Activated T-cell treated with anti-CD3 and anti-CD28 coated beads, Interleukin-2, amount 50 U/mL, for 72 hours (primary cell): ENCODE measurements around the gene GRM3. TPM values are rescaled to one million over a fixed set of nuclear protein-coding genes. Genes with fewer than 3 reads are reported as not detected.

Experiments
- ATAC-seq, 2 donors: fragments of 150-1000 bp; cut with Tn5 transposase; replicated peaks in 1 of 2; 2 replicates each; pipeline ENCODE4 v1.10.0; 2021; ENCODE audit warnings: moderate library complexity in 2 of 2, mild to moderate bottlenecking in 1 of 2
- DNase-seq, 2 donors: peaks; one replicate each; pipeline ENCODE4 v3.0.0; 2021 to 2022; ENCODE audit warnings: mixed read lengths in 1 of 2
- H3K27ac Mint-ChIP-seq: one replicate; pipeline ENCODE4 v1.8.0; 2022; ENCODE audit warnings: mild to moderate bottlenecking, moderate library complexity, mixed read lengths
- H3K27me3 Mint-ChIP-seq: one replicate; pipeline ENCODE4 v1.8.0; 2022; ENCODE audit warnings: low read depth, mixed read lengths
- H3K36me3 Mint-ChIP-seq, 2 donors: one replicate each; pipeline ENCODE4 v1.8.0; 2022; ENCODE audit warnings: mixed read lengths in 2 of 2, mild to moderate bottlenecking in 1 of 2; ENCODE audit not compliant: insufficient read depth in 2 of 2
- H3K4me1 Mint-ChIP-seq: one replicate; pipeline ENCODE4 v1.8.0; 2022; ENCODE audit warnings: low read depth, mixed read lengths
- H3K4me3 Mint-ChIP-seq, 2 donors: one replicate each; pipeline ENCODE4 v1.8.0; 2022; ENCODE audit warnings: mild to moderate bottlenecking in 2 of 2, mixed read lengths in 2 of 2, moderate library complexity in 2 of 2
- H3K9me3 Mint-ChIP-seq, 2 donors: one replicate each; pipeline ENCODE4 v1.8.0; 2022; ENCODE audit warnings: mixed read lengths in 2 of 2
- total RNA-seq, 2 donors: library from RNA; stranded (reverse); gene quantifications; one replicate each; pipeline ENCODE4 v1.2.3, GENCODE V29; 2022

The GRM3 gene
- total RNA-seq, 2 donors from 2014 or later, result not detected

- H3K27me3 Mint-ChIP-seq, result no peaks in the 10 kb centered on the region
- no peaks in the 10 kb centered on the region for H3K36me3 Mint-ChIP-seq
- H3K27ac Mint-ChIP-seq, result no peak overlapping the region
- no peaks in the 10 kb centered on the region for H3K9me3 Mint-ChIP-seq
- H3K4me3 Mint-ChIP-seq, result no peak overlapping the region
- no peaks in the 10 kb centered on the region for H3K4me1 Mint-ChIP-seq
- DNase-seq (no peak), ATAC-seq (no peak)
These were observed 183.2 kb downstream of the GRM3 start for GRCh38 chr7:86826948-86827347.

DNA sequence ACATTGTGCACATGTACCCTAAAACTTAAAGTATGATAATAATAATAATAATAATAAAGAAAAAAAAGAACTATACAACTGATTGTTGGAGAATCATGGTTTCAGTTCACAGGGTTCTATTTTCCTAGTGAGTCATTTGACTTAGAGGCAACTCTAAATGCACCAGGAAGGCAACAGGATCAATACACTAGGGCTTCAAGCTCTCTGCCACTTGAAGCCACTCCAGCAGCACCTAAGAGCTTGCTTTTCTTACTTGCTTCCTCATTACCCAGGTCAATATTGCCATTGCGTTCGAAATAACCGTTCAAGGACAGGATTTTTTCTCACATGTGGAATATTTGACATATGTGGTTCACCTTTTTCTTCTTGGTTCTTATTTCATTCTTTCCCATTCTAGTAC lies 189.7 kb downstream of the GRM3 start:
- H3K27me3 Mint-ChIP-seq, result no peaks in the 10 kb centered on the region
- ATAC-seq (no peak), DNase-seq (no peak)
- H3K27ac Mint-ChIP-seq, result no peak overlapping the region
- no peaks in the 10 kb centered on the region for H3K4me1 Mint-ChIP-seq
- no peaks in the 10 kb centered on the region for H3K36me3 Mint-ChIP-seq
- H3K9me3 Mint-ChIP-seq, result no peaks in the 10 kb centered on the region
- no peak overlapping the region for H3K4me3 Mint-ChIP-seq

DNA sequence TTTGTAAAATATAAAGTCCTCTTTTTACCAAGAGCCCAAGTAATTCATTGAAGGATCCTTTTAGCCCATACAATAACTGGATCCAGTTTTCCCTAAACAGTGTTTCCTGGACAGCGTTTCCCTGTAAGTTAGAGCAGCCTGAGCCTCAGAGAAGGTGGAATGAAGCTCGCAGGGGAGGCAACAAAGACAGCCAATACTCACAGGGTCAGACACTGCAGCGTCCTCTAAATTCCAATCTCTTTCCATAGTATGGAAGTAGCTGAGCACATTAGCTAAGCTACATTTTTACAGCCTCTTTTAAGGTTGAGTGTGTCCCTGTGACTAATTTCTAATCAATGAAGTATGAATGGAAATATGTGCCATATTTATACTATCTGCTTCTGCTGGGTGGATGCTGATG lies 193.5 kb downstream of the GRM3 start:
- H3K27ac Mint-ChIP-seq, result no peak overlapping the region
- no peaks in the 10 kb centered on the region for H3K27me3 Mint-ChIP-seq
- no peak for DNase-seq
- H3K9me3 Mint-ChIP-seq, result no peaks in the 10 kb centered on the region
- H3K36me3 Mint-ChIP-seq, result no peaks in the 10 kb centered on the region
- no peak overlapping the region for H3K4me3 Mint-ChIP-seq
- no peak for ATAC-seq
- no peaks in the 10 kb centered on the region for H3K4me1 Mint-ChIP-seq

DNA sequence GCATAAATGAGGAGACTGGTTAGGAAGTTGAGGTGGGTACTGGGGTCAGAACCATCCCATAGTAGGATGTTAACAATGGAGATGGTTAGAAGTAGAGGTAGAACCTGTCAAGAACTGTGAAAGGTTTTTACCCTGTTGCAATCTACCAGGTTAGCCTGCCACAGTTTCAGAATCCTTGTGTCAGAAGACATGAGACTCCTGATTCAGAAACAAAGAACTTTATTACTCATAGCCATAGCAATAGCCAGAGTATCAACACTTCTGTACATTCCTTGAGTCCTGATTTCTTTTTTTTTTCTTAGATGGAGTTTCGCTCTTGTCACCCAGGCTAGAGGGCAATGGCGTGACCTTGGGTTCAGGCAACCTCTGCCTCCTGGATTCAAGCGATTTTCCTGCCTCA lies 200.9 kb downstream of the GRM3 start:
- H3K27ac Mint-ChIP-seq, result no peak overlapping the region
- DNase-seq (no peak), ATAC-seq (peak; percentile 69 to 88)
- no peaks in the 10 kb centered on the region for H3K27me3 Mint-ChIP-seq
- no peaks in the 10 kb centered on the region for H3K9me3 Mint-ChIP-seq
- peaks cover 5% of the 10 kb centered on the region for H3K4me1 Mint-ChIP-seq
- H3K4me3 Mint-ChIP-seq, result no peak overlapping the region
- H3K36me3 Mint-ChIP-seq, result no peaks in the 10 kb centered on the region

DNA sequence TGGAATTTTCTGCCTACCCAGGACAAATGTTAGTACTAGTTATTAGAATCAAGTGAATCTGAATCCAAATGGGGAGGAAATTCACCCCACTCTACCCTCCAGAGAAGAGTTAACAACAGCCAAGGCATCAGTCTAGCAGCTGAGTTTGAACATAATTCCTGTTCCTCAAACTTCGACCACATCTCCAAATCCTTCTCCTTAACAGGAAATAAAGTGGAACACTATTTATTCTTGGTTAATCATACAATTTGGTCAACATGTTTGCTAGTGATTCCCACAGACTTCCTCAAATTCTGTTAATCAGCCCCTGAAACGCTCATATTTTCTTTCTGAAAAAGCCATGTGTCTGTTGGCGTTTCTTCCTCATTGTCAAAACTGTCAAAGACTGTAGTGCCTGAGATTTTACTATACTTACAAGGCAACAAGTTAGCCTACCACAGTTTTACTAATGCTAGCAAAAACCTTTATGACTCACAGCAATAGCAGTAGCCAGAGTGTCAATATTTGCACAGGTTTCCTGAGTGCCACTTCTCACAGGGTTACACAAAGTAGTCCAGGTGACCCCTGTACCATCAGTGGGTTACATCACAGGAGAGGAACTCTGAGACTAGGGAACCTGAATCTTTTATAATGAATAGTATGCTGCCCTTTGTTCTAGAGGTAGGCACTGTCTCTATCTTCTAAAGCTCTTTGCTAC lies 202.9 kb downstream of the GRM3 start:
- Mint-ChIP-seq H3K9me3 (no peaks in the 10 kb centered on the region), H3K4me1 (peaks cover 5% of the 10 kb centered on the region), H3K27me3 (no peaks in the 10 kb centered on the region), H3K4me3 (no peak overlapping the region), H3K27ac (no peak overlapping the region), H3K36me3 (no peaks in the 10 kb centered on the region)
- ATAC-seq (peak in 1 of 2 donors; percentile 11), DNase-seq (no peak)

DNA sequence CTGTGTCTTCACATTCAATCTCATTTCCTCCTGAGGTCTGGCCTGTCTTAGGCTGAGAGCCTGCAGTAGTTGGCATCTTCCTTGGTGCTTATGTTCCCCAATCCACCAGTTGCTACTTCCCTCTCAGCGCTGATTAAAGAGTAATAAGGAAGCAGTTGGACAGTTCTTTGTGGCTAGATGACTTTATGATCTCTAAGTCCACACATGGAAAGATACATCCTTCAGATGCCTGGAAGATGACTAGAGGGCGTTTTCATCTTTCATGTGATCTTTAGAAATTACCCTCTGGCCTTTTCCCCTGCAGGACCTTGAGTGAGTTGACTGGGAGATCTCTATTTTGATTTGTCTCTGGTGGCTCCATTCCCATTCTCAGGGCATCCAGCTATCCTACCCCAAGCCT lies 204.5 kb downstream of the GRM3 start:
- no peaks in the 10 kb centered on the region for H3K9me3 Mint-ChIP-seq
- ATAC-seq, result no peak

GRCh38 chr7:86851566-86851965 lies 207.9 kb downstream of the GRM3 start:
- Mint-ChIP-seq H3K27ac (no peak overlapping the region), H3K4me1 (no peaks in the 10 kb centered on the region), H3K9me3 (no peaks in the 10 kb centered on the region), H3K27me3 (no peaks in the 10 kb centered on the region), H3K4me3 (no peak overlapping the region), H3K36me3 (no peaks in the 10 kb centered on the region)
- DNase-seq, result no peak
- ATAC-seq, result no peak

More for the DNA sequence above, 204.5 kb downstream of the GRM3 start:
- DNase-seq, result no peak
- Mint-ChIP-seq H3K27ac (no peak overlapping the region), H3K4me3 (no peak overlapping the region), H3K4me1 (peaks cover 5% of the 10 kb centered on the region), H3K27me3 (no peaks in the 10 kb centered on the region), H3K36me3 (no peaks in the 10 kb centered on the region)

- Mint-ChIP-seq H3K27me3 (no peaks in the 10 kb centered on the region), H3K9me3 (no peaks in the 10 kb centered on the region), H3K4me1 (no peaks in the 10 kb centered on the region), H3K27ac (no peak overlapping the region), H3K36me3 (no peaks in the 10 kb centered on the region), H3K4me3 (no peak overlapping the region)
- ATAC-seq, result no peak
- DNase-seq, result no peak
These were observed 219.7 kb downstream of the GRM3 start for GRCh38 chr7:86863452-86863851.

DNA sequence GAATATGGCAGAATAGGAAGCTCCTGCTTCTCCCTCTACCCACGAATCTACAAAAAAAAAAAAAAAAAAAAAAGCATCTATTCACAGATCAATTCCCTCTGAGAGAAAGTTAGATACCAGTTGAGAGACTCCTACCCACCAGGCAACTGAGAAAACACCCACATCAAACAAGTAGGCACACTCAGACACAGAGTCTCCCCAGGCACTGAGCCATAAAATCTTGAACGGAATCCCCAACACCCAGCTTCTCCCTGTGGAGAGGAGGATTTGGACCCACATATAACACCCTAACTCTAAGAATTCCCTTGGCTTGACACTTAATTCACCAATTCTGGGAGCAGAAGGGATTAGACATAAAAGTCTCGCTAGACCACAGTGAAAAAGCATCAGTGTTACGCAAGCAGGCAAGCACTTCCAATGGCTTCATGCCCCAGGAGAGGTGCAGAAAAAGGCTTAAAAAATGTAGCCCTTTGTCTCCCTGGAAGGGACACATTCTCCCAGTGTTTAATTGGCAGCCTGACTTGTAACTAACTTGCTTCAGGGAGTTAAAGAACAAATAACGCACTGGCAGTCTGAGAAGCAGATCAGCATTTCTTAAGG lies 223.6 kb downstream of the GRM3 start:
- no peaks in the 10 kb centered on the region for H3K36me3 Mint-ChIP-seq
- ATAC-seq, result no peak
- no peak for DNase-seq
- H3K27ac Mint-ChIP-seq, result no peak overlapping the region
- peaks cover 0 to 1% of the 10 kb centered on the region in 2 donors for H3K9me3 Mint-ChIP-seq
- H3K4me3 Mint-ChIP-seq, result no peak overlapping the region
- H3K27me3 Mint-ChIP-seq, result no peaks in the 10 kb centered on the region
- H3K4me1 Mint-ChIP-seq, result no peaks in the 10 kb centered on the region

DNA sequence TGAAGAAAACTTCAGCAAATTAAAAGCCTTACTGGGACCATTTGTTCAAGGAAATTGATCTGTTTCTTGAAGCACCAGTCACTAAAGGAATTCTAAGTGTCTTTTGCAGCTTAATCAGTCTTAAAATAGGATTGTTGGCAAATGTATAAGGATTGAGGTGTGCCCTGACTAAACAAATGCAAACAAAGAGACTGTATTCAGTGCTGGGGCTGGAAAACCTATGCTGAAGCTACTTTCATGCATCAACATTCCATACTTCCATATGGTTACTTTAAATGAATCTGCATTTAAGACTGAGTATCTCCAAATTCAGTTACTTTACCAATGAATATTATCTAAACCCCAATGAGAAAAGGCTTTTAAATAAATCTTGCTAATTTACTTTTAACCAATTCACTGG lies 232.4 kb downstream of the GRM3 start:
- no peak for ATAC-seq
- no peaks in the 10 kb centered on the region for H3K36me3 Mint-ChIP-seq
- no peak for DNase-seq
- H3K4me3 Mint-ChIP-seq, result no peak overlapping the region
- H3K4me1 Mint-ChIP-seq, result no peaks in the 10 kb centered on the region
- H3K27me3 Mint-ChIP-seq, result no peaks in the 10 kb centered on the region
- H3K9me3 Mint-ChIP-seq, result peaks cover 0 to 1% of the 10 kb centered on the region in 2 donors
- H3K27ac Mint-ChIP-seq, result no peak overlapping the region

- no peak overlapping the region for H3K27ac Mint-ChIP-seq
- ATAC-seq, result no peak
- H3K9me3 Mint-ChIP-seq, result no peaks in the 10 kb centered on the region
- no peaks in the 10 kb centered on the region for H3K27me3 Mint-ChIP-seq
- no peak for DNase-seq
- no peaks in the 10 kb centered on the region for H3K4me1 Mint-ChIP-seq
- H3K36me3 Mint-ChIP-seq, result no peaks in the 10 kb centered on the region
- no peak overlapping the region for H3K4me3 Mint-ChIP-seq
These were observed 240.4 kb downstream of the GRM3 start for GRCh38 chr7:86884152-86884551.

DNA sequence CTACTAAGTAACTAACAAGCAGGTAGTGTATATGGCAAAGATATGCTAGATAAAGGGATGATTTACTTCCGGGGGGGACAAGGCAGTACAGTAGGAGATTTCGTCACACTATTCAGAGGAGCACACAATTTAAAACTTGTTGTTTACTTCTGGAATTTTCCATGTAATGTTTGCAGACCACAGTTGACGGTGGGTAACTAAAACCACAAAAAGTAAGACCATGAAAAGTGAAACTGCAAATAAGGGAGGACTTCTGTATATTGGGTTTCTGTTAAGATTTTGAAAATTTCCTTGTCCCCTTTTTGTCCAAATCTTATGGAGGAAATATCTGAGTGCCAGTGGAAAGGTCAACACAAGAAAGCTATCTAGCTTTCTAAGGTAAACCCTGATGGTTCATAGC lies 245.8 kb downstream of the GRM3 start:
- no peak for ATAC-seq
- Mint-ChIP-seq H3K4me3 (no peak overlapping the region), H3K27ac (no peak overlapping the region)

DNA sequence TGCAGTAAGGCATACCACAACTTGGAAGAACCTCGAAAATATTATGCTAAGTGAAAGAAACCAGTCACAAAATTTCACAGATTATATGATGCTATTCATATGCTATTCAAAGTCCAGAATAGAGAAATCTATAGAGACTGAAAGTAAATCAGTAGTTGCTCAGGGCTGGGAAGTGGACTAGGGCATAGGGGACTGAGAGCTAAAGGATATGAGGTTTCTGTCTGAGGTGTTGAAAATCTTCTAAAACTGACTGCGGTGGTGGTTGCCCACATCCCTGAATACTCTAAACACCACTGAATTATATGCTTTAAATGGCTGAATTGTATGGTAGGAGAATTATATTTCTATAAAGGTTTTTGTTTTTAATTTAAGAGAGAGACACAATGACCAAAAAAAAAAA lies 254.5 kb downstream of the GRM3 start:
- Mint-ChIP-seq H3K27ac (no peak overlapping the region), H3K9me3 (no peaks in the 10 kb centered on the region), H3K4me3 (no peak overlapping the region), H3K4me1 (no peaks in the 10 kb centered on the region), H3K36me3 (no peaks in the 10 kb centered on the region), H3K27me3 (no peaks in the 10 kb centered on the region)
- no peak for ATAC-seq
- no peak for DNase-seq

More for the DNA sequence above, 245.8 kb downstream of the GRM3 start:
- Mint-ChIP-seq H3K9me3 (no peaks in the 10 kb centered on the region), H3K36me3 (no peaks in the 10 kb centered on the region), H3K4me1 (no peaks in the 10 kb centered on the region), H3K27me3 (no peaks in the 10 kb centered on the region)
- DNase-seq, result no peak

DNA sequence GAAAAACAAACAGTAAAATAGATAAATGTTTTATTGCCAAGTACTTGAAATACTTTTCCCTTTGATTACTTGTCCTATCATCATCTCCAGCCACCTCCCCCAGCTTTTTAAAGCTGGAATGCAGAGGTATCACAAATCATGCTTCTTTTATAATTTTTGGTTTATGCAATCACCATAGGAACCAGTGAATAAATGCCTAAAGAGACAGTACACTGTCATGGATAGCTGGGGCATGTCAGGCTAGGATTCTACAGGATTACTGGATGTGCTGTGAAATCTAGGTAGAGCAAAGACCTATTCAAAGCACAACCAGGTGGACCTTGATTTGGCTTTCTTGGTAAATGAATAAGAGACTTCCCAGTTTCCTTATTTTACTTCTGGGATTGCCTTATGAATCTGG lies 257.2 kb downstream of the GRM3 start:
- H3K4me1 Mint-ChIP-seq, result no peaks in the 10 kb centered on the region

More for the DNA sequence above, 257.2 kb downstream of the GRM3 start:
- no peaks in the 10 kb centered on the region for H3K27me3 Mint-ChIP-seq
- H3K4me3 Mint-ChIP-seq, result no peak overlapping the region
- no peak for DNase-seq
- no peak overlapping the region for H3K27ac Mint-ChIP-seq
- no peak for ATAC-seq
- no peaks in the 10 kb centered on the region for H3K9me3 Mint-ChIP-seq
- no peaks in the 10 kb centered on the region for H3K36me3 Mint-ChIP-seq
